GM18526 (cell line): ENCODE results near the gene RTEL1.

ENCODE experiments used
- POLR2A ChIP-seq: IDR thresholded peaks from 3 replicates; pipeline ENCODE4 v1.6.1; 2011; ENCODE audit not compliant: insufficient read length; ENCODE audit errors: extremely low read depth

Gene RTEL1

DNA sequence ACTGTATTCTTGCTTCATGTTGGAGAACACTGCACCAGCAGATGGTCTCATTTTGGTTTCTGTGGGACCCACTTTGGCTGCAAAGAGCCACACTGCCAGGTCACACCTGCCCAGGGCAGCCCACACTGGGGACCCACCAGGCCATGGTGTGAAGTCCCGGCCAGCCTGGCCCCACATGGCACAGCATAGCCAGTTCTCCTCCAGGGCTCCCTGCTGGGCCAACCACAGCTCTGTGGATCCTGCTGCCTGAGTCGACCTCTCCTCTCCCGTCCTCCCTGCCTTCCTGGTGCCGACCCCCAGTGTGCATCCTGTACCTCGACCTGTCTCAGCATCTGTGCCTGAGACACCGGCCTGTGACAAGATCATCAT lies 46.6 kb downstream of the RTEL1 start:
- TF ChIP-seq POLR2A = no peak

DNA sequence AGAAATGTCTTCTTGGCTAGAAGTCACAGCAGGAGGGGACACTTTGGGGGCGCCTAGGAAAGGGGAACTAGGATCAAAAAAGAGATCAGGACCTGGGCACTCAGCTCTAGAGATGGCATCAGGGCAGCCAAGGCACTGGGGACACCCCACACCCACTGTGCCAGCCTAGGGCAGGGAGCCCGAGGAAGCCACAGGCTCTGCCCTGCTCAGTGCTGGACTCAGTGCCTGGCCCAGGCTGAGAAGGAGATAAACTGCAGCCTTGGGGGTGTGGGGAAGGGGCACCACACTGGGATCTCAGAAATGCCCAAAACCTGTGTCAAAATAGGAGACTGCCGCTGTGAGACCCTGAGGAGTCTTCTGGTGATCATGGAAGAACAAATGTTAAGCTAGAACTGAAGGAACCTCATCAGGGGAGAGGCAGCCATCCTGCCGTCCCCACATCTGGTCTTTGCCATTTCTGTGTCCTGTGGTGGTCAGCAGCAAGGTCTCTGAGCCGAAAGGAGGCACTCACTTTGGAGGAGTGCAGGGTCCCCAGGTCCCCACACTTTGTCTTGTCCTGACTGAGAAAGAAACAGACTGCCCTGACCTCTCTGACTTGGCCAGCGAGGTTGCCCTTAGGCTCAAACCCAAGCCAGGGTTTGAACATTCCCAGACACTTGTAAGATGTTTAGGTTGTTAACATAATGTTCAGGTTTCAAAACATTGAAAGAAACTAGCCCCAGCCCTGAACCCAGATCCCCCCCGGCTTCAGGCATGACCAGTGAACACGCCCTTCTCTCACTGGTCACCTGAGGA lies 47.3 kb downstream of the RTEL1 start:
- no peak for TF ChIP-seq POLR2A

DNA sequence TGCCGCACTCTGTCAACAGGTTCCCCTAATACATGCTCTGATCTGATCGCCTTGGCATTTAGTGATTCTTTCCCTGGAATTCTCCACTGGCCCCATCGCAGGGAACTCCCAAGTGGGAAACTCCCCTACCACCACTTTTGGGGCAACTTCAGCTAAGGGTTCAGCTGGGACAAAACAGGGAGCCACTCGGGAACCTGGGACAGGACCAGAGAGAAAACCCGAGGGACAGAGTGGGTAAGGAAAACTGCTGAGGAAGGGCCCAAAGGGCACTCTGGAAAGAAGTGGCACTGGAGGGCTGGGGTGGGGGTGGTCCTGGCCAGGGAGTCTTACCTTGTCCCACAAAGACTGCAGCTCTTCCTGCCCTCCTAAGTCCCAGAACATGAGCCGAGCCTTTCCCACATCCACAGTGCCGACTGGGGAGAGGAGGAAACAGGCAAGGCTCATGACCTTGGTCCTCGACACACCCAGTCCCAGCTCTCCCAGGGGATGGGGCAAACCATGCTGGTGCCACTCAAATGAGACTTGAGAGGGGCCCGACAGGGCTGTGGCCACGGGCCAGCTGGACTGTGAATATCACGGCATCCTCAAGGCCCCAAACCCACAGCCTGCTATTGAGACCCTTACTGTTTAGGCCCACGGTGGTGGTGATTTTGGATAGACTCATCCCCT lies 48.0 kb downstream of the RTEL1 start:
- TF ChIP-seq POLR2A = no peak

GRCh38 chr20:63706852-63707557 lies 48.9 kb downstream of the RTEL1 start:
- TF ChIP-seq POLR2A = no peak

DNA sequence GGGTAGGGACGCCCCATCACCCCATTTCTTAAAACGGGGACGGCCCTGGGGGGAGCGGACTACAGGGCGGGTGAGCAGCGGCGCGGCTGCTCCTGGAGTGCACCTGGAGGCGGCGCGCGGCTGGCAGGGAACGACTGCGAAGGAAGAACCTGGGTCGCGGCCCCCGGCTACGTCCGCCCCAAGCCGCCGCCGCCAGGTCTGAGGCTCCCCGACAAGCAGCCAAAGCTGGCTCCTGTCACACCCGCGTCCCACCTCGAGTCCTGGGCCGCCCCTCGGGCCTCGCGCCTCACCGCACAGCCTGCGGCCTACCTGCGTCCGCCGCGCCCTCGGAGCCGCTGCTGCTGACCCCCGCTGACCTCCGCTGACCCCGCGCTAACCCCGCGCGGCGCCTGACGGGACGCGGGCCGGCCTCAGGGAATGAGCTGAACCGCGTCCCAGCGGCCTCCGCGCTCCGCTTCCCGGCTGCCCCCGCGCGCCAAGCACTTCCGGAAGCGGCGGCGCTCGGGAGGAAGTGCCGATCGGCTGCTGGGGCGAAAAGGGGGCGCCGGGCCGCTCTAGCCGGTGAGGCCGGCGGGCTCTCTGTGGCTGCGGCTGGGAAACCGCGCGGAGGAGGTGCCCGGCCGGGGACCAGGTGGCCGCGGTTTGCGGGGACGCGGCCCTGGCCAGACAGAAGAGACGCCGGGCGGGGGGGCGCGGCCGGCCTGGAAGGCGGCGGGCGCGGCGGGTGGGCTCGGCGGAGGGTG lies 49.6 kb downstream of the RTEL1 start, which contains the start of the genes ARFRP1 and ZGPAT:
ARFRP1 (minus strand) TSS at position 419 of the 743 bp plus-strand sequence. CDS start 885 bp downstream, outside the sequence.
ZGPAT (plus strand) TSS at position 482 of the 743 bp plus-strand sequence. CDS start 542 bp downstream, outside the sequence.
- peak; percentile 62 for TF ChIP-seq POLR2A

DNA sequence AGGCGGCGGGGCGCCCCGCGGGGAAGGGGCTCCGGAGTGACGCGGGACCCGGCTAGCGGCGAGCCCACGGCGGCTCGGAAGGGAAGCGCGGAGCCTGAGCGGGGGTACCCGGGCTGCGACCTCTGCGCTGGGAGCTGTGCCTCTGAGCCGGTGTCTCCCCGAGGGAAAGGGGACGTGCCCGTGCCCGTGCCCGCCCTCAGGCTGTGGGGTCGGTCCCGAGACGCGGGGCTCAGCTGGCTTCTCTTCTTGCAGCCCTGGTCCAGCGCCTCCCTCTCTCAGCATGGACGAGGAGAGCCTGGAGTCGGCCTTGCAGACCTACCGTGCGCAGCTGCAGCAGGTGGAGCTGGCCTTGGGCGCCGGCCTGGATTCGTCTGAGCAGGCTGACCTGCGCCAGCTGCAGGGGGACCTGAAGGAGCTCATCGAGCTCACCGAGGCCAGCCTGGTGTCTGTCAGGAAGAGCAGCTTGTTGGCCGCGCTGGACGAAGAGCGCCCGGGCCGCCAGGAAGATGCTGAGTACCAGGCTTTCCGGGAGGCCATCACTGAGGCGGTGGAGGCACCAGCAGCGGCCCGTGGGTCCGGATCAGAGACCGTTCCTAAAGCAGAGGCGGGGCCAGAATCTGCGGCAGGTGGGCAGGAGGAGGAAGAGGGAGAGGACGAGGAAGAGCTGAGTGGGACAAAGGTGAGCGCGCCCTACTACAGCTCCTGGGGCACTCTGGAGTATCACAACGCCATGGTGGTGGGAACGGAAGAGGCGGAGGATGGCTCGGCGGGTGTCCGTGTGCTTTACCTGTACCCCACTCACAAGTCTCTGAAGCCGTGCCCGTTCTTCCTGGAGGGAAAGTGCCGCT lies 50.4 kb downstream of the RTEL1 start:
- no peak for TF ChIP-seq POLR2A

- no peak for TF ChIP-seq POLR2A
Observed at GRCh38 chr20:63709149-63709527, 51.0 kb downstream of the RTEL1 start.

DNA sequence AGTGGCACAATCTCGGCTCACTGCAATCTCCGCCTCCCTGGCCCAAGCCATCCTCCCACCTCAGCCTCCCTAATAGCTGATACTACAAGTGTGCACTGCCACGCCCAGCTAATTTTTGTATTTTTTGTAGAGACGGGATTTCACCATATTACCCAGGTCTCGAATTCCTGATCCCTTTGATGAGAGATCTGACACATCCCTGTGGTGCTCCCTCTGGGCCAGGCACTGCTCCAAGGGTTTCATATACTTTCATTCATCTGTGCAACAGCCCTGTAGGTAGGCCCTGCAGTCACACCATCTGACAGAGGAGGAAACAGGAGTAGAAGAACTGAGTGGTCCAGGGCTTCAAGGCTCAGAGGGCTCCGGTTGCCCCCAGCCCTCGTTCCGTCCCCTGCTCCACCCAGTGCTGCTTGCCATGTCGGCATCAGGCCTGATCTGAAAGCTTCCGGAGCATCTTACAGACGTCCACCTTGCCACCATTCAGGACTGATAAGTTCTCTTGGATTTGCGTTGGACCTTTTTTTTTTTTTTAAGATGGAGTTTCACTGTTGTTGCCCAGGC lies 53.1 kb downstream of the RTEL1 start:
- TF ChIP-seq POLR2A = no peak

DNA sequence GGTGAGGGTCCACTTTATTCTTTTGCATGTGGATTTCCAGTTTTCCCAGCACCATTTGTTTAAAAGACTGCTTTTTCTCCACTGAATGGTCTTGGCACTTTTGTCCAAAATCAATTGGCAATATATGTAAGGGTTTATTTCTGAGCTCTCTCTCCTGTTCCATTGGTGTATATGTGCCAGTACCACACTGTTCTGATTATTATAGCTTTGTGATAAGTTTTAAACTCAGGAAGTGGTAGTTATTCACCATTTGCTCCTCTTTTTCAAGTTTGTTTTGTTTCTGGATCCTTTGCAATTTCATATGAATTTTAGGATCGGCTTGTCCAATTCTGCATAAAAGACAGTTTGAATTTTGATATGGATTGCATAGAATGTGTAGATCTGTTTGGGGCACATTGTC lies 54.1 kb downstream of the RTEL1 start:
- TF ChIP-seq POLR2A = no peak

GRCh38 chr20:63714858-63715257 lies 56.7 kb downstream of the RTEL1 start:
- TF ChIP-seq POLR2A = no peak

- no peak for TF ChIP-seq POLR2A
Observed at GRCh38 chr20:63718996-63719395, 60.9 kb downstream of the RTEL1 start.

DNA sequence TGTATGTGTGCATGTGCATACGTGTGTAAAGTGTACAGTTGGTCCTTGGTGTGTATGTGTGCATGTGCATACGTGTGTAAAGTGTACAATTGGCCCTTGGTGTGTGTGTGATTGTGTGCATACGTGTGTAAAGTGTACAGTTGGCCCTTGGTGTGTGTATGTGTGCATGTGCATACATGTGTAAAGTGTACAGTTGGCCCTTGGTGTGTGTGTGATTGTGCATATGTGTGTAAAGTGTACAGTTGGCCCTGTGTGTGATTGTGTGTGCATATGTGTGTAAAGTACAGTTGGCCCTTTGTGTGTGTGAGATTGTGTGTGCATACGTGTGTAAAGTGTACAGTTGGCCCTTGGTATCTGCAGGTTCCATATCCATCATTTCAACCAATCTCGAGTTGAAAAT lies 73.3 kb downstream of the RTEL1 start:
- no peak for TF ChIP-seq POLR2A

GRCh38 chr20:63732118-63733095 lies 74.3 kb downstream of the RTEL1 start:
- no peak for TF ChIP-seq POLR2A
